MCF 10A (cell line): ENCODE results near the gene C3orf22. TPM values are rescaled to one million over a fixed set of nuclear protein-coding genes. Genes with fewer than 3 reads are reported as not detected.

Experiments used
- BruUV-seq: library from RNA; stranded (reverse); fragments of 400-500 nt; replicated peaks from 2 replicates; lab custom pipeline; 2021; lab: Mats Ljungman, UMichigan
- CTCF ChIA-PET: fragments of 300-600 bp; sonication (Branson Sonifier 250); formaldehyde crosslinking; extraction: SDS; loops from one replicate; lab custom pipeline; 2021; ENCODE audit warnings: antibody characterized with exemption, inconsistent platforms; lab: Yijun Ruan, JAX
- POLR2A ChIA-PET: fragments of 300-600, 350-650 bp; sonication (Branson Sonifier 250); formaldehyde crosslinking; extraction: SDS; loops from one replicate; lab custom pipeline; 2020; ENCODE audit warnings: antibody characterized with exemption, inconsistent platforms; lab: Yijun Ruan, JAX
- DNase-seq: peaks from one replicate; pipeline ENCODE4 v3.0.0-alpha.2; 2018; ENCODE audit not compliant: unreplicated experiment
- H3K27ac Mint-ChIP-seq: one replicate; pipeline ENCODE4 v1.8.0; 2022; ENCODE audit warnings: mild to moderate bottlenecking, low read depth, mixed read lengths; ENCODE audit not compliant: unreplicated experiment
- H3K27me3 Mint-ChIP-seq: one replicate; pipeline ENCODE4 v1.8.0; 2022; ENCODE audit warnings: mixed read lengths; ENCODE audit not compliant: insufficient read depth, unreplicated experiment
- H3K36me3 Mint-ChIP-seq: one replicate; pipeline ENCODE4 v1.8.0; 2022; ENCODE audit warnings: mild to moderate bottlenecking, moderate library complexity, mixed read lengths; ENCODE audit not compliant: insufficient read depth, unreplicated experiment
- H3K4me1 Mint-ChIP-seq: one replicate; pipeline ENCODE4 v1.8.0; 2022; ENCODE audit warnings: mixed read lengths; ENCODE audit not compliant: insufficient read depth, unreplicated experiment
- H3K4me3 Mint-ChIP-seq: one replicate; pipeline ENCODE4 v1.8.0; 2022; ENCODE audit warnings: mild to moderate bottlenecking, moderate library complexity, mixed read lengths; ENCODE audit not compliant: unreplicated experiment
- H3K9me3 Mint-ChIP-seq: one replicate; pipeline ENCODE4 v1.8.0; 2022; ENCODE audit warnings: mixed read lengths; ENCODE audit not compliant: unreplicated experiment
- intact Hi-C: fragments of 100-400 bp; cut with micrococcal nuclease; formaldehyde crosslinking; loops from 2 replicates; pipeline ENCODE4 v1.14.1; 2022
- total RNA-seq: library from RNA; stranded (reverse); gene quantifications from 2 replicates; pipeline ENCODE4 v1.2.3, GENCODE V29; 2022
- TF ChIP-seq, protein P1 (sequence below): fragments of 200-600 bp; IDR thresholded peaks from one replicate; pipeline ENCODE4 v1.8.0; 2022; ENCODE audit warnings: antibody characterized with exemption, mild to moderate bottlenecking; ENCODE audit not compliant: unreplicated experiment

C3orf22 gene
- total RNA-seq, 1 experiment from 2014 or later, result not detected

DNA sequence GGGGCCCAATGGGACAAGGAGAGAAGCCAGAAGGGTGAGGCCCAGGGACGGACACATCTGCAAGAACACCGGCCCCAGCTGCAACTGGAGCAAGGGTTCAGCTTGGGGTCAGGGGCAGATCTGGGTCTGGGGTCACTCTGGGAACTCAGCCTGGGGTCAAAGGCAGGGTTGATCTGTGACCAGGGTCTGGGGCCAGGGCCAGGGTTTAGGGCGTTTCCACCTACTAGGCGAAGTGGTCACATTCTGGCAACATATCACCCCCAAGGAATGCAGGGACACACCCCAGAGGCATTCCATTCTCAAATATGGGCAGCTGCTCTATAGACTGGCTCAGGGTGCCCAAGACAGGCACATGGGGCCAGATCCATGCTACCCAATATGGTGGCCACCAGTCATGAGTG is 50.2 kb downstream of the C3orf22 start:
- TF ChIP-seq, protein P1, sequence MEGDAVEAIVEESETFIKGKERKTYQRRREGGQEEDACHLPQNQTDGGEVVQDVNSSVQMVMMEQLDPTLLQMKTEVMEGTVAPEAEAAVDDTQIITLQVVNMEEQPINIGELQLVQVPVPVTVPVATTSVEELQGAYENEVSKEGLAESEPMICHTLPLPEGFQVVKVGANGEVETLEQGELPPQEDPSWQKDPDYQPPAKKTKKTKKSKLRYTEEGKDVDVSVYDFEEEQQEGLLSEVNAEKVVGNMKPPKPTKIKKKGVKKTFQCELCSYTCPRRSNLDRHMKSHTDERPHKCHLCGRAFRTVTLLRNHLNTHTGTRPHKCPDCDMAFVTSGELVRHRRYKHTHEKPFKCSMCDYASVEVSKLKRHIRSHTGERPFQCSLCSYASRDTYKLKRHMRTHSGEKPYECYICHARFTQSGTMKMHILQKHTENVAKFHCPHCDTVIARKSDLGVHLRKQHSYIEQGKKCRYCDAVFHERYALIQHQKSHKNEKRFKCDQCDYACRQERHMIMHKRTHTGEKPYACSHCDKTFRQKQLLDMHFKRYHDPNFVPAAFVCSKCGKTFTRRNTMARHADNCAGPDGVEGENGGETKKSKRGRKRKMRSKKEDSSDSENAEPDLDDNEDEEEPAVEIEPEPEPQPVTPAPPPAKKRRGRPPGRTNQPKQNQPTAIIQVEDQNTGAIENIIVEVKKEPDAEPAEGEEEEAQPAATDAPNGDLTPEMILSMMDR, result no peak
- ChIA-PET POLR2A (no interaction called here), CTCF (interaction anchor here (0.9 to 5.9 kb wide), 2 partner anchors 14 kb away, joined by 5 to 34 read pairs; no protein-coding TSS in a partner anchor)
- H3K36me3 Mint-ChIP-seq, result no peaks in the 10 kb centered on the region
- BruUV-seq, result no TSS peak
- intact Hi-C loops, result no loop called here
- no peak for DNase-seq
- no peak overlapping the region for H3K27ac Mint-ChIP-seq
- H3K27me3 Mint-ChIP-seq, result peaks cover 14% of the 10 kb centered on the region
- H3K4me3 Mint-ChIP-seq, result no peak overlapping the region
- no peaks in the 10 kb centered on the region for H3K9me3 Mint-ChIP-seq
- no peaks in the 10 kb centered on the region for H3K4me1 Mint-ChIP-seq

DNA sequence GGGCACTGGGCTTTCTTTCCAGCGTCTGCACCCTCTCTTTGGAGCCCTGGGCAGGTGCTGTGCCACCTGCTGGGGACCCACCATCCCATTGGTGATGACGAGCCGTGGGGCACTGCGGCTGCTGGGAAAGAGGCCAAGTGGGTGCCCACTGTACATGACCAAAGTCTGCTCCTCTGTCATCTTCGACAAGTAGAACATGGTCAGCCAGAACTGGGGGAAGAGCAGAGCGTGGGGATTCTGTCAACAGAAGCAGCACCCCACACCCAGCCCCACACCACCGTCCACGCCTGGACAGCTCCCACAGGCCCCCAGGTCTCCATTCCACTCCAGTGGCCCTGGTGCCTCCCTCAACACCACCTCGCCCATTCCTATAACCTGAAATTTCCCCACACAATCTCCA is 50.8 kb downstream of the C3orf22 start:
- Mint-ChIP-seq H3K27me3 (peaks cover 14% of the 10 kb centered on the region), H3K4me1 (no peaks in the 10 kb centered on the region), H3K36me3 (no peaks in the 10 kb centered on the region), H3K4me3 (no peak overlapping the region), H3K27ac (no peak overlapping the region), H3K9me3 (no peaks in the 10 kb centered on the region)
- CTCF ChIA-PET, result interaction anchor here (0.9 kb wide), 1 partner anchor 15 kb away, joined by 5 read pairs; no protein-coding TSS in a partner anchor
- DNase-seq, result no peak
- TF ChIP-seq, protein P1, result no peak
- BruUV-seq, result no TSS peak
- intact Hi-C loops, result no loop called here
- POLR2A ChIA-PET, result no interaction called here

DNA sequence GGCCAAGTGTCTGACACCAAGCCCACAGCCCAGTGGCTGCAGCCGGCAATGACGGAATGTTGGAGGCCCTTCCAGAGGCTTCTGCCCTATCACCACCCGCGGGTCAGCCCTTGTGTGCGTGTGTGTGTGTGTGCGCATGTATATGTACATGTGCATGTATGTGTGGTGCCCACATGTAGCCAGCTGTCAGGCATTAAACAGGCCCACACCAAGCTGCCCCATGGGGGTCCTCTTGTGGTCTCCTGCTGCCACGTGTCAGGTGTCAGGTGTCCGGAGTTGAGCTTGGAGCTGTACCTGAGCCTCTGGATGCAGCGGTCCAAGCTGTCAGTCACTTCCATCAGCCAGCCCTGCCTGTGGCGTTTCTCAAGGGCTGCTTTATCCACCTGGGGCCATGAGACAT is 55.0 kb downstream of the C3orf22 start:
- ChIA-PET CTCF (interaction anchor here (1.6 kb wide), 1 partner anchor 19 kb away, joined by 6 read pairs; no protein-coding TSS in a partner anchor), POLR2A (no interaction called here)
- Mint-ChIP-seq H3K27ac (no peak overlapping the region), H3K36me3 (no peaks in the 10 kb centered on the region), H3K9me3 (no peaks in the 10 kb centered on the region), H3K4me3 (no peak overlapping the region), H3K27me3 (peaks cover 14% of the 10 kb centered on the region), H3K4me1 (no peaks in the 10 kb centered on the region)
- TF ChIP-seq, protein P1, result no peak
- BruUV-seq, result no TSS peak
- intact Hi-C loops, result no loop called here
- DNase-seq, result no peak

DNA sequence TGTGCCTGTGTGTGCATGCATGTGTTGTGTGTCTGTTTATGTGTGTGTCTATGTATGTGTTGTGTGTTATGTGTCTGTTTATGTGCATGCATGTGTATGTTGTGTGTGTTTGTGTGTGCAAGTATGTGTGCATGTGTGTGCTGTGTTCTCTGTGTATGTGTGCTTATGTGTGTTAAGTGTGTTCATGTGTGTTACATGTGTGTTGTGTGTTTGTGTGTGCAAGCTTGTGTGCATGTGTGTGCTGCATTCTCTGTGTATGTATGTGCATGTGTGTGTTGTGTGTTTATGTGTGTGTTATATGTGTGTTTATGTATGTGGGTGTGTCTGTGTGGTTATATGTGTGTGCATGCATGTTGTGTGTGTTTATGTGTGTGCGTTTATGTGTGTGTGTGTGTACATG is 56.1 kb downstream of the C3orf22 start:
- Mint-ChIP-seq H3K27me3 (peaks cover 14% of the 10 kb centered on the region), H3K4me1 (no peaks in the 10 kb centered on the region), H3K36me3 (no peaks in the 10 kb centered on the region), H3K27ac (no peak overlapping the region), H3K4me3 (no peak overlapping the region), H3K9me3 (no peaks in the 10 kb centered on the region)
- no peak for DNase-seq
- ChIA-PET POLR2A (interaction anchor here (0.6 kb wide), 1 partner anchor 49 kb away, joined by 3 read pairs; no protein-coding TSS in a partner anchor), CTCF (no interaction called here)
- BruUV-seq, result no TSS peak
- TF ChIP-seq, protein P1, result no peak
- intact Hi-C loops, result no loop called here
